K562 treated with DMSO at 1 percent for 24 hours (cell line): ENCODE measurements around the gene KLRD1. TPM values are rescaled to one million over a fixed set of nuclear protein-coding genes. Genes with fewer than 3 reads are reported as not detected.

Experiments used
- total RNA-seq: library from RNA; unstranded; fragments of 300-600 nt; gene quantifications from 2 replicates; pipeline ENCODE4 v1.2.3, GENCODE V29; 2022; ENCODE audit warnings: low read depth; ENCODE audit not compliant: insufficient read depth

Gene KLRD1, protein sequence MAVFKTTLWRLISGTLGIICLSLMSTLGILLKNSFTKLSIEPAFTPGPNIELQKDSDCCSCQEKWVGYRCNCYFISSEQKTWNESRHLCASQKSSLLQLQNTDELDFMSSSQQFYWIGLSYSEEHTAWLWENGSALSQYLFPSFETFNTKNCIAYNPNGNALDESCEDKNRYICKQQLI
- total RNA-seq, result not detected in 2 replicates

DNA sequence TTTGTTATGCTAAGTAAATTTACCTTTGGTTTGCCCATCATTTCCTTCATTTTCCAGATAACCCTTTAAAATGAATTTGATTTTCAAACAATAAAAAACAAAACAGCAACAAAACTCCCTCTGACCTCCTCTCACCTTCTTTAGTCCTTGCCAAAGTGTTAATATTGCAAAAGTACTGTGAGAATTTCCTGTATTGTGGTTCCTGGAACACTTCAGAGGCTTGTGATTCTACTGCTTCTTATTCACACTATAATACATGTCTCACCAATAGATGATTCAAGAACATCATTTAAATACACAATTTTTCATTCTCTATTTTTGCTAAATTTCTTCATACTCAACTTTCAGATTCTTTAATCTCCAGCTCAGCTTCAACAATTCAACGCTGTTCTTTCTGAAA lies at the start of gene KLRD1:
KLRD1 (plus strand) TSS at position 241 of the 400 bp plus-strand sequence. CDS start 208 bp downstream, outside the sequence.

Other genes with a start within 250 kb of the KLRD1 start
- not detected in 2 replicates for gene CLEC1A, start 208.9 kb upstream of the KLRD1 start, total RNA-seq
- not detected in 2 replicates for gene CLEC7A, start 177.7 kb upstream of the KLRD1 start, total RNA-seq
- gene OLR1, start 135.7 kb upstream of the KLRD1 start, total RNA-seq, result not detected in 2 replicates
- not detected in 2 replicates for gene TMEM52B, start 128.8 kb upstream of the KLRD1 start, total RNA-seq
- 25.1 and 29.1 TPM in 2 replicates for gene GABARAPL1, start 95.0 kb upstream of the KLRD1 start, total RNA-seq
- 0.24 TPM in 1 of 2 replicates, not detected in the other for gene KLRK1, start 82.2 kb downstream of the KLRD1 start, total RNA-seq
- gene KLRC4, start 101.9 kb downstream of the KLRD1 start, total RNA-seq, result not detected in 2 replicates
- gene KLRC3, start 112.7 kb downstream of the KLRD1 start, total RNA-seq, result not detected in 2 replicates
- not detected in 2 replicates for gene KLRC2, start 128.1 kb downstream of the KLRD1 start, total RNA-seq
- gene KLRC1, start 145.5 kb downstream of the KLRD1 start, total RNA-seq, result not detected in 2 replicates
- gene EIF2S3B, start 198.0 kb downstream of the KLRD1 start, total RNA-seq, result 0.41 and 0.57 TPM in 2 replicates